Spleen (tissue), 11 donors: ENCODE results near the gene HEATR5B. TPM values are rescaled to one million over a fixed set of nuclear protein-coding genes. Genes with fewer than 3 reads are reported as not detected.

Experiments used
- DNase-seq: peaks from one replicate; pipeline ENCODE4 v3.0.0-alpha.2; 2020
- H3K27ac ChIP-seq, 8 donors: fragments of 200-600 bp; sonication (generic) in 7 of 8; 1 replicate in 4 of 8; 2 replicates in 4 of 8; pipeline versions ENCODE4 v1.5.0 to v1.8.0; 2016 to 2021; ENCODE audit warnings: inconsistent platforms in 4 of 8, mild to moderate bottlenecking in 4 of 8, moderate library complexity in 1 of 8
- H3K27me3 ChIP-seq, 7 donors: fragments of 200-600 bp; sonication (generic) in 6 of 7; replicated peaks in 1 of 7; 1 replicate in 4 of 7; 2 replicates in 3 of 7; pipeline versions ENCODE4 v1.5.0 to v1.8.0; 2016 to 2021; ENCODE audit warnings: inconsistent platforms in 3 of 7, mild to moderate bottlenecking in 1 of 7
- H3K36me3 ChIP-seq, 6 donors: fragments of 200-600 bp; sonication (generic) in 5 of 6; 1 replicate in 4 of 6; 2 replicates in 2 of 6; pipeline versions ENCODE4 v1.5.0 to v1.8.0; 2016 to 2021; ENCODE audit warnings: inconsistent platforms in 2 of 6
- H3K4me1 ChIP-seq, 6 donors: fragments of 200-600 bp; sonication (generic) in 5 of 6; 1 replicate in 3 of 6; 2 replicates in 3 of 6; pipeline versions ENCODE4 v1.5.0 to v1.8.0; 2016 to 2021; ENCODE audit warnings: inconsistent platforms in 3 of 6
- H3K4me3 ChIP-seq, 8 donors: fragments of 200-600 bp; sonication (generic) in 7 of 8; 1 replicate in 4 of 8; 2 replicates in 4 of 8; pipeline versions ENCODE4 v1.5.0 to v1.8.0; 2016 to 2021; ENCODE audit warnings: inconsistent platforms in 4 of 8, mild to moderate bottlenecking in 4 of 8, moderate library complexity in 2 of 8
- H3K9me3 ChIP-seq, 8 donors: fragments of 200-600 bp; sonication (generic) in 7 of 8; 1 replicate in 4 of 8; 2 replicates in 4 of 8; pipeline versions ENCODE4 v1.5.0 to v1.8.0; 2016 to 2021; ENCODE audit warnings: inconsistent platforms in 4 of 8
- POLR2A ChIP-seq, 3 donors: fragments of 450-650 bp; IDR thresholded peaks; one replicate each; pipeline ENCODE4 v1.5.1; 2017; ENCODE audit warnings: antibody characterized with exemption in 3 of 3, mild to moderate bottlenecking in 1 of 3
- POLR2AphosphoS5 ChIP-seq, 3 donors: sonication (generic); formaldehyde crosslinking; IDR thresholded peaks; one replicate each; pipeline ENCODE4 v1.5.1; 2017; ENCODE audit warnings: antibody characterized with exemption in 3 of 3
- WGBS, 5 donors: extraction: QIAGEN DNeasy Blood & Tissue Kit in 3 of 5; methylation state at CpG; one replicate each; pipeline versions ENCODE4 v1.1.5 to v1.1.7; 2013 to 2018; 5-methylcytosine and 5-hydroxymethylcytosine counted together
- intact Hi-C: fragments of 100-400 bp; cut with DNase I; formaldehyde crosslinking; loops from one replicate; pipeline ENCODE4 v1.15.0; 2023; ENCODE audit warnings: low total_unique reads
- polyA plus RNA-seq, 3 donors: library from polyadenylated mRNA; stranded (reverse); fragments of 200-250 nt; gene quantifications; one replicate each; pipeline ENCODE4 v1.2.1, GENCODE V29; 2013
- total RNA-seq, 7 donors: library from RNA; depleted of rRNA in 3 of 7; stranded (reverse); fragments of >200 nt in 3 of 7; fragmentation: NEBNext Ultra II Directional in 4 of 7; extraction: Animal tissue kit (Norgen Biotek cat#: 25700) in 4 of 7; gene quantifications; one replicate each; pipeline versions ENCODE4 v1.1.0 to v1.2.1, GENCODE V29; 2016 to 2021
- TF ChIP-seq, protein P1 (sequence below), 11 experiments: fragments of 200-600 bp in 7 of 11; fragments of 450-650 bp in 4 of 11; sonication (generic) in 4 of 11; IDR thresholded peaks in 8 of 11; conservative IDR thresholded peaks in 3 of 11; 1 replicate in 7 of 11; 2 replicates in 4 of 11; pipeline versions ENCODE4 v1.4.0 to v1.8.0; 2016 to 2021; ENCODE audit warnings: antibody characterized with exemption in 11 of 11, inconsistent platforms in 4 of 11, mild to moderate bottlenecking in 1 of 11
- donor health status: healthy with polysubstance abuse.
- donor health status: DM: no; HTN: no; CAD: no; lungs with moderate emphysema.
- donor health status: DM: no; HTN: no; CAD: no.
- donor health status: Bipolar disorder and iron deficiency.
- donor health status: healthy.
- donor health status: DM: no; HTN: no; CAD: no.
- donor health status: DM: yes; HTN: yes; CAD: no.

HEATR5B gene
- total and polyA plus RNA-seq, 10 donors = 5.5 to 58.2 (median 34.3) TPM

DNA sequence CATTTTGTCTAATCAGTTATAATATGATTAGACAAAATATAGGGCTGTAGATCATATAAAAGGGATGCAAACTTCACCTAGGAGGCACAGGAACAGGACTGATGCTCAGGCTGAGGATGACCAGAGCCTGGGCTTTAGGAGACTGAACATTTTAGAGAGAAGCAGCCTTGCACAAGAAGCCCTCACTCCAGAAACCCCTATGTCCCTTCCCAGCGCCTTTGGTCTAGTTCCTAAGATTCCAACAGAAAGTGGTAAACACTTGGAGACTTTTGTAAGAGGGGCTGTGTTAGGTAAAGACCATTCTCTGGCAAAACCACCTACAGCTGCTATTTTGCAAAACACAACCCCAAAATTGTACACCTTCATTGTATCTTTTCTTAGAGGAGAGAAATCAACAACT is 33.4 kb upstream of the HEATR5B start:
- WGBS, 5 donors = 82 to 100% (median 90%) methylated on average over 1 of the region's 1 CpG
- no peak overlapping the region for H3K4me3 ChIP-seq
- TF ChIP-seq POLR2AphosphoS5 (IDR thresholded peaks at IDR 0.05) = no peak
- TF ChIP-seq, protein P1, sequence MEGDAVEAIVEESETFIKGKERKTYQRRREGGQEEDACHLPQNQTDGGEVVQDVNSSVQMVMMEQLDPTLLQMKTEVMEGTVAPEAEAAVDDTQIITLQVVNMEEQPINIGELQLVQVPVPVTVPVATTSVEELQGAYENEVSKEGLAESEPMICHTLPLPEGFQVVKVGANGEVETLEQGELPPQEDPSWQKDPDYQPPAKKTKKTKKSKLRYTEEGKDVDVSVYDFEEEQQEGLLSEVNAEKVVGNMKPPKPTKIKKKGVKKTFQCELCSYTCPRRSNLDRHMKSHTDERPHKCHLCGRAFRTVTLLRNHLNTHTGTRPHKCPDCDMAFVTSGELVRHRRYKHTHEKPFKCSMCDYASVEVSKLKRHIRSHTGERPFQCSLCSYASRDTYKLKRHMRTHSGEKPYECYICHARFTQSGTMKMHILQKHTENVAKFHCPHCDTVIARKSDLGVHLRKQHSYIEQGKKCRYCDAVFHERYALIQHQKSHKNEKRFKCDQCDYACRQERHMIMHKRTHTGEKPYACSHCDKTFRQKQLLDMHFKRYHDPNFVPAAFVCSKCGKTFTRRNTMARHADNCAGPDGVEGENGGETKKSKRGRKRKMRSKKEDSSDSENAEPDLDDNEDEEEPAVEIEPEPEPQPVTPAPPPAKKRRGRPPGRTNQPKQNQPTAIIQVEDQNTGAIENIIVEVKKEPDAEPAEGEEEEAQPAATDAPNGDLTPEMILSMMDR (IDR thresholded peaks at IDR 0.05 in 8 of 11, conservative IDR thresholded peaks at IDR 0.05 in 3 of 11) = no peak
- TF ChIP-seq POLR2A (IDR thresholded peaks at IDR 0.05) = no peak
- no peaks in the 10 kb centered on the region for H3K27me3 ChIP-seq
- intact Hi-C loops = no loop called here
- no peak for DNase-seq
- H3K27ac ChIP-seq = no peak overlapping the region
- H3K9me3 ChIP-seq = no peaks in the 10 kb centered on the region
- H3K4me1 ChIP-seq = no peaks in the 10 kb centered on the region
- H3K36me3 ChIP-seq = peaks cover 3 to 100% (median 73%) of the 10 kb centered on the region in 6 donors

DNA sequence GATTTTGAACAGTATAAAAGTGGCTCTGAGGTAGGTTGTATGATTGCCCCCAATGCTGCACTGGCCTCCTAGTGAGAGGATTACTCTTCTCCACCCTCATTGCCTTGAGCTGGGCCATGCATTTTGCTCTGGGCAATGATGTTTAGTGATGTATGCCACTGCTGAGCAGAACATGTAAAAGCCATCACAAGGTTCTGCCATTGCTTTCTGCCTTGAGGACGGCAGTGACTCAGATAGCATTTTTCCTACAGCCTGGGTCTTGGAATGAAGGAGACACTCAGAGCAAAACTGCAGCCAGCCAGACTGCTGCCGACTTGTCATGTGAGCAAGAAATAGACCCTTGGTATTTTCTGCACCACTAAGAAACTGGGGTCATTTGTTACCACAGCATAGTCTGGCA is 27.8 kb upstream of the HEATR5B start:
- DNase-seq = no peak
- TF ChIP-seq POLR2AphosphoS5 (IDR thresholded peaks at IDR 0.05) = no peak
- TF ChIP-seq, protein P1 (IDR thresholded peaks at IDR 0.05 in 8 of 11, conservative IDR thresholded peaks at IDR 0.05 in 3 of 11) = no peak
- no peak for TF ChIP-seq POLR2A (IDR thresholded peaks at IDR 0.05)
- Histone ChIP-seq H3K27me3 (no peaks in the 10 kb centered on the region), H3K4me1 (no peaks in the 10 kb centered on the region), H3K36me3 (peaks cover 0 to 100% (median 71%) of the 10 kb centered on the region in 6 donors), H3K4me3 (no peak overlapping the region), H3K9me3 (no peaks in the 10 kb centered on the region), H3K27ac (no peak overlapping the region)
- 69 to 96% (median 73%) methylated on average over 2 of the region's 2 CpGs for WGBS, 5 donors
- intact Hi-C loops = no loop called here

DNA sequence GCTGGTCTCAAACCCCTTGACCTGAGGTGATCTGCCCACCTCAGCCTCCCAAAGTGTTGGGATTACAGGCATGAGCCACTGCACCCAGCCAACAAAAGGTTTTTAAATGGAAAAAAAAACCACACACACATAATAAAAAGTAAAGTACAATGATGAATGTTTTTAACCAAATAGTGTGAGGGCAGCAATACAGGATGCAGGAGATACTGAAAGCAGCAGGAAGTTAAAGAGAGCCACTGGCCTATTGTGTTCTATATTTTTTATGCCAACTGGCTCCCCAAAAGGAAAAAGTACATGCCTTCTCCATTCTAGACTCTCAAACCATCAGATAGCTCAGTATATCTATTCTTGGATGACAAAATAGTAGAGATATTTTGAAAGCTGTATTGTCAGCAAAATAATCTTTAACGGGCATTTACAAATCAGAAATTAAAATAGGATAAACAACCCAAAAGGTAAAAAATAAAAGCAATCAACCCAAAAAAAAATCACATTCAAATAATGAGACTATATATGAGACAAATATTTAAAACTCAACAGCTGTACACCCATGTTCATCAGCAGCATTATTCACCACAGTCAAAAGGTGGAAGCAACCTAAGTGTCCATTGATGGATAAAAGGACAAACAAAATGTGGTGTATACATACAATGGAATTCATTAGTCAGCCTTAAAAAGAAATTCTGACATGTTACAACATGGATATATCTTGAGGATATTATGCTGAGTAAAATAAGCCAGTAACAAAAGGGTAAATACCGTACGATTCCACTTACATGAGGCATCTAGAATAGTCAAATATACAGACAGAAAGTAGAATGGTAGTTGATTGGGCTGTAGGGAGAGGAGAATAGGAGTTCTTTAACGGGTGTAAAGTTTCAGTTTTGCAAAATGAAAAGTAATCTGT is 26.4 kb upstream of the HEATR5B start:
- Histone ChIP-seq H3K27me3 (no peaks in the 10 kb centered on the region), H3K27ac (no peak overlapping the region), H3K36me3 (peaks cover 0 to 100% (median 73%) of the 10 kb centered on the region in 6 donors), H3K9me3 (no peaks in the 10 kb centered on the region), H3K4me1 (no peaks in the 10 kb centered on the region), H3K4me3 (no peak overlapping the region)
- 91 to 96% (median 94%) methylated on average over 4 of the region's 4 CpGs for WGBS, 5 donors
- no peak for DNase-seq
- TF ChIP-seq POLR2AphosphoS5 (IDR thresholded peaks at IDR 0.05) (no peak), POLR2A (IDR thresholded peaks at IDR 0.05) (no peak)
- TF ChIP-seq, protein P1 (IDR thresholded peaks at IDR 0.05 in 8 of 11, conservative IDR thresholded peaks at IDR 0.05 in 3 of 11) = no peak
- intact Hi-C loops = no loop called here

DNA sequence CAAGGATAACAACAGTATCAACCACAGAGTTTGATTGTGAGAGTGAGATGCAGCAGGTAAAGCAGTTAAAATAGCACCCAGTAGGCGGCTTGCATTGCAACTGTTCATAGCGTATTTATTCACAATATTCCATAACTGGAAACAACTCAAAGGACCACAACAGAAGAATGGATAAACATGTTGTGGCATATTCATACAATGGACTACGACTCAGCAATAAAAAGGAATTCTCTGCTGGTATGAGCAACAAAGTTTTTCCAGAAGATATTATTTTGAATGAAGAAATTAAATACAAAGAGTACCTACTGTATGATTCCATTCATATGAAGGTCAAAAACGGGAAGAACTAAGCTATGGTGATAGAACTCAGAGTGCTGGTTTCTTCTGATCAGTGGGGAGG is 25.4 kb upstream of the HEATR5B start:
- WGBS, 5 donors = 93 to 96% (median 95%) methylated on average over 4 of the region's 4 CpGs
- H3K36me3 ChIP-seq = peaks cover 0 to 100% (median 72%) of the 10 kb centered on the region in 6 donors
- DNase-seq = no peak
- H3K9me3 ChIP-seq = no peaks in the 10 kb centered on the region
- no peaks in the 10 kb centered on the region for H3K27me3 ChIP-seq
- H3K4me1 ChIP-seq = no peaks in the 10 kb centered on the region
- H3K4me3 ChIP-seq = no peak overlapping the region
- TF ChIP-seq POLR2AphosphoS5 (IDR thresholded peaks at IDR 0.05) (no peak), POLR2A (IDR thresholded peaks at IDR 0.05) (no peak)
- TF ChIP-seq, protein P1 (IDR thresholded peaks at IDR 0.05 in 8 of 11, conservative IDR thresholded peaks at IDR 0.05 in 3 of 11) = no peak
- no peak overlapping the region for H3K27ac ChIP-seq
- intact Hi-C loops = no loop called here
